Endothelial cell of umbilical vein (primary cell): ENCODE data around the gene RADIL. TPM values are rescaled to one million over a fixed set of nuclear protein-coding genes. Genes with fewer than 3 reads are reported as not detected.

ENCODE experiments used
- BruUV-seq: library from RNA; stranded (reverse); fragments of 400-500 nt; replicated peaks from 2 replicates; lab custom pipeline; 2021; lab: Mats Ljungman, UMichigan
- CTCF ChIA-PET: fragments of 300-600, 350-600 bp; sonication (Branson Sonifier 250); formaldehyde crosslinking; loops from one replicate; lab custom pipeline; 2021; ENCODE audit warnings: antibody characterized with exemption, inconsistent platforms; lab: Charles Lee
- POLR2A ChIA-PET: fragments of 300-600, 350-600 bp; sonication (Branson Sonifier 250); formaldehyde crosslinking; loops from one replicate; lab custom pipeline; 2021; ENCODE audit warnings: antibody characterized with exemption, inconsistent platforms; lab: Charles Lee
- DNase-seq: peaks from one replicate; pipeline ENCODE4 v3.0.0-alpha.2; 2011; ENCODE audit warnings: low read depth, low spot score
- FAIRE-seq: peaks from 2 replicates; lab custom pipeline; 2011; peaks lifted over from hg19 to GRCh38; lab: Jason Lieb, UNC
- H2AFZ ChIP-seq: 2 replicates; pipeline ENCODE4 v1.6.0; 2012; ENCODE audit warnings: low read depth, low read length, control low read depth, inconsistent platforms
- H3K27ac ChIP-seq: 2 replicates; pipeline ENCODE4 v1.5.1; 2011; ENCODE audit warnings: low read depth, mild to moderate bottlenecking, control low read depth, low read length, moderate library complexity; ENCODE audit not compliant: insufficient read depth
- H3K27me3 ChIP-seq, 2 experiments: 2 replicates each; pipeline versions ENCODE4 v1.6.0 to v1.6.1; 2011; ENCODE audit warnings: low read length in 2 of 2, mixed read lengths in 1 of 2; ENCODE audit not compliant: control insufficient read depth in 2 of 2, insufficient read depth in 2 of 2
- H3K36me3 ChIP-seq, 2 experiments: 2 replicates in 1 of 2; 3 replicates in 1 of 2; pipeline ENCODE4 v1.5.1; 2011; ENCODE audit warnings: low read length in 2 of 2, mild to moderate bottlenecking in 1 of 2, moderate library complexity in 1 of 2; ENCODE audit not compliant: control insufficient read depth in 2 of 2, insufficient read depth in 2 of 2; ENCODE audit errors: extremely low read depth in 1 of 2
- H3K4me1 ChIP-seq: 3 replicates; pipeline ENCODE4 v1.5.1; 2011; ENCODE audit warnings: mild to moderate bottlenecking, low read length; ENCODE audit not compliant: control insufficient read depth, insufficient read depth; ENCODE audit errors: extremely low read depth
- H3K4me2 ChIP-seq: 2 replicates; pipeline ENCODE4 v1.6.1; 2011; ENCODE audit warnings: low read length, control low read depth, mixed read lengths; ENCODE audit not compliant: insufficient read depth
- H3K4me3 ChIP-seq, 3 experiments: fragments of 200-600 bp in 1 of 3; sonication (generic), shearing (Covaris generic) in 1 of 3; replicated peaks in 1 of 3; 2 replicates each; pipeline ENCODE4 v1.5.1; 2011 to 2016; ENCODE audit warnings: control low read depth in 3 of 3, low read length in 3 of 3, mild to moderate bottlenecking in 2 of 3, inconsistent platforms in 1 of 3, low read depth in 1 of 3, moderate library complexity in 1 of 3; ENCODE audit not compliant: insufficient read depth in 1 of 3
- H3K79me2 ChIP-seq: 2 replicates; pipeline ENCODE4 v1.6.0; 2012; ENCODE audit warnings: low read length, inconsistent platforms; ENCODE audit not compliant: control insufficient read depth, insufficient read depth
- H3K9ac ChIP-seq: replicated peaks from 2 replicates; pipeline ENCODE3; 2011; ENCODE audit warnings: low read length, control low read depth; ENCODE audit not compliant: insufficient read depth; ENCODE audit errors: extremely low read depth
- H3K9me1 ChIP-seq: replicated peaks from 3 replicates; pipeline ENCODE4 v1.6.0; 2011; ENCODE audit warnings: mild to moderate bottlenecking, low read length; ENCODE audit not compliant: control insufficient read depth, insufficient read depth; ENCODE audit errors: extremely low read depth
- H3K9me3 ChIP-seq: replicated peaks from 2 replicates; pipeline ENCODE4 v1.5.1; 2012; ENCODE audit warnings: low read length, inconsistent platforms; ENCODE audit not compliant: control insufficient read depth, insufficient read depth
- H4K20me1 ChIP-seq: replicated peaks from 2 replicates; pipeline ENCODE3; 2011; ENCODE audit warnings: mild to moderate bottlenecking, low read length; ENCODE audit not compliant: control insufficient read depth, insufficient read depth; ENCODE audit errors: extremely low read depth
- CTCF ChIP-seq, 2 donors: IDR thresholded peaks; 1 replicate in 1 of 2; 2 replicates in 1 of 2; pipeline ENCODE4 v1.5.1; 2011; ENCODE audit warnings: low read length in 2 of 2, mild to moderate bottlenecking in 2 of 2, moderate library complexity in 2 of 2, control low read depth in 1 of 2, inconsistent platforms in 1 of 2, low read depth in 1 of 2; ENCODE audit not compliant: insufficient read depth in 1 of 2; ENCODE audit errors: extremely low read depth in 1 of 2
- EZH2 ChIP-seq: IDR thresholded peaks from 2 replicates; pipeline ENCODE4 v1.6.1; 2012; ENCODE audit warnings: borderline replicate concordance, low read depth, mild to moderate bottlenecking, moderate library complexity, low read length, inconsistent platforms; ENCODE audit not compliant: severe bottlenecking
- FOS ChIP-seq: IDR thresholded peaks from 2 replicates; pipeline ENCODE4 v1.6.1; 2011; ENCODE audit warnings: mild to moderate bottlenecking, low read length, moderate library complexity, borderline replicate concordance; ENCODE audit not compliant: insufficient read depth
- GATA2 ChIP-seq: IDR thresholded peaks from 2 replicates; pipeline ENCODE4 v1.7.0; 2011; ENCODE audit warnings: low read depth, mild to moderate bottlenecking, moderate library complexity, mixed read lengths, low read length; ENCODE audit not compliant: insufficient read length, insufficient read depth
- JUN ChIP-seq: IDR thresholded peaks from 2 replicates; pipeline ENCODE4 v1.6.1; 2011; ENCODE audit warnings: borderline replicate concordance, low read depth; ENCODE audit not compliant: insufficient read length, insufficient read depth
- MAX ChIP-seq: IDR thresholded peaks from 2 replicates; pipeline ENCODE4 v1.6.1; 2011; ENCODE audit not compliant: insufficient read depth, insufficient read length
- MYC ChIP-seq: IDR thresholded peaks from one replicate; pipeline ENCODE4 v1.6.1; 2011; ENCODE audit warnings: mild to moderate bottlenecking, low read depth, low read length
- POLR2A ChIP-seq: IDR thresholded peaks from 2 replicates; pipeline ENCODE4 v1.6.1; 2012; ENCODE audit warnings: low read depth, mild to moderate bottlenecking, control low read depth, low read length
- POLR2AphosphoS5 ChIP-seq: IDR thresholded peaks from 2 replicates; pipeline ENCODE4 v1.6.1; 2012; ENCODE audit warnings: low read depth, mild to moderate bottlenecking, control low read depth, low read length, moderate library complexity; ENCODE audit not compliant: insufficient read depth
- dilution Hi-C: fragments of 300-500 bp; cut with MboI; formaldehyde crosslinking; loops from one replicate; pipeline ENCODE4 v1.15.0; 2019; ENCODE audit warnings: low sequenced_read_pairs; ENCODE audit not compliant: extremely low pct_ligation_motif_present
- intact Hi-C: fragments of 100-400 bp; cut with micrococcal nuclease; formaldehyde crosslinking; loops from one replicate; pipeline ENCODE4 v1.10.0; 2022
- polyA plus RNA-seq, 4 experiments: library from polyadenylated mRNA; depleted of rRNA in 3 of 4; stranded (reverse) in 3 of 4; unstranded in 1 of 4; fragments of >200 nt; gene quantifications; 2 replicates each; pipeline versions ENCODE4 v1.2.1 to v1.2.3, GENCODE V29; 2011 to 2012; ENCODE audit warnings: missing spikeins in 1 of 4
- total RNA-seq: library from RNA; stranded (reverse); gene quantifications from 2 replicates; pipeline ENCODE4 v1.2.3, GENCODE V29; 2021

RADIL gene
- total and polyA plus RNA-seq, 2 donors (not counting 3 experiments of a cell fraction or from before 2014, with no cell fraction given): 1.2 to 2.5 TPM

- no peak for TF ChIP-seq FOS
- no peak for TF ChIP-seq POLR2A
- ChIA-PET CTCF (no interaction called here), POLR2A (no interaction called here)
- Histone ChIP-seq H3K9me1 (no peaks in the 10 kb centered on the region), H3K9me3 (no peaks in the 10 kb centered on the region), H3K36me3 (no peaks in the 10 kb centered on the region), H3K27me3 (no peaks in the 10 kb centered on the region), H3K27ac (no peak overlapping the region), H3K4me1 (peaks cover 8% of the 10 kb centered on the region), H2AFZ (no peak overlapping the region), H3K79me2 (no peaks in the 10 kb centered on the region), H3K4me2 (no peak overlapping the region), H4K20me1 (no peaks in the 10 kb centered on the region), H3K4me3 (no peak overlapping the region), H3K9ac (no peak overlapping the region)
- FAIRE-seq (no peak), DNase-seq (no peak)
- dilution Hi-C loops (no loop called here), intact Hi-C loops (no loop called here)
- no TSS peak for BruUV-seq
Observed at GRCh38 chr7:4879396-4880081, 4.0 kb downstream of the RADIL start.

- dilution Hi-C loops (no loop called here), intact Hi-C loops (no loop called here)
- CTCF ChIA-PET: no interaction called here
- POLR2A ChIA-PET: no interaction called here
- Histone ChIP-seq H4K20me1 (no peaks in the 10 kb centered on the region), H3K36me3 (no peaks in the 10 kb centered on the region), H3K27me3 (no peaks in the 10 kb centered on the region), H3K79me2 (no peaks in the 10 kb centered on the region), H3K9me1 (no peaks in the 10 kb centered on the region), H3K27ac (no peak overlapping the region), H3K4me1 (peaks cover 8% of the 10 kb centered on the region), H3K4me2 (no peak overlapping the region), H3K9me3 (no peaks in the 10 kb centered on the region), H3K9ac (no peak overlapping the region), H3K4me3 (no peak overlapping the region), H2AFZ (no peak overlapping the region)
- TF ChIP-seq FOS: no peak
- no peak for TF ChIP-seq MYC
- no peak for TF ChIP-seq EZH2
- TF ChIP-seq MAX: no peak
- no peak for TF ChIP-seq GATA2
- no peak for TF ChIP-seq CTCF (IDR thresholded peaks at IDR 0.05; ENCODE audit: extremely low read depth in 1 of 2, insufficient read depth in 1 of 2, low read depth in 1 of 2, low read length in 2 of 2)
- no peak for TF ChIP-seq POLR2A
- TF ChIP-seq POLR2AphosphoS5: no peak
- TF ChIP-seq JUN: no peak
- no peak for DNase-seq
- no peak for FAIRE-seq
- no TSS peak for BruUV-seq
Observed at GRCh38 chr7:4878336-4879335, 4.9 kb downstream of the RADIL start.
